Right ventricle myocardium superior (tissue), 1 donor: Measurements from ENCODE around the gene FGG. TPM values are rescaled to one million over a fixed set of nuclear protein-coding genes. Genes with fewer than 3 reads are reported as not detected.

Experiments used
- ATAC-seq: fragments of 200-7000 bp; cut with Tn5 transposase; one replicate; pipeline ENCODE4 v1.9.1; 2020; ENCODE audit warnings: mild to moderate bottlenecking; ENCODE audit not compliant: poor library complexity
- DNase-seq: peaks from one replicate; pipeline ENCODE4 v3.0.0-alpha.2; 2020
- intact Hi-C: fragments of 100-400 bp; cut with DNase I; formaldehyde crosslinking; loops from one replicate; pipeline ENCODE4 v1.11.2; 2022
- long read RNA-seq: library from polyadenylated mRNA; unstranded; transcript quantifications from one replicate; pipeline ENCODE4 v2.0.0, GENCODE V29; 2021
- total RNA-seq: library from RNA; stranded (reverse); fragmentation: NEBNext Ultra II Directional; extraction: Animal tissue kit (Norgen Biotek cat#: 25700); gene quantifications from one replicate; pipeline ENCODE4 v1.2.1, GENCODE V29; 2021
- donor health status: DM: no; HTN: yes; CAD: no; lungs with severe emphysema.

FGG gene
- not detected for total RNA-seq
- long read RNA-seq, result 0 reads

- ATAC-seq (no peak), DNase-seq (no peak)
- intact Hi-C loops, result no loop called here
Observed at GRCh38 chr4:154612472-154613414, at the start of gene FGG. TSS of gene FGG (minus strand) at chr4:154612656. CDS start at chr4:154612609, 47 bp downstream.

DNA sequence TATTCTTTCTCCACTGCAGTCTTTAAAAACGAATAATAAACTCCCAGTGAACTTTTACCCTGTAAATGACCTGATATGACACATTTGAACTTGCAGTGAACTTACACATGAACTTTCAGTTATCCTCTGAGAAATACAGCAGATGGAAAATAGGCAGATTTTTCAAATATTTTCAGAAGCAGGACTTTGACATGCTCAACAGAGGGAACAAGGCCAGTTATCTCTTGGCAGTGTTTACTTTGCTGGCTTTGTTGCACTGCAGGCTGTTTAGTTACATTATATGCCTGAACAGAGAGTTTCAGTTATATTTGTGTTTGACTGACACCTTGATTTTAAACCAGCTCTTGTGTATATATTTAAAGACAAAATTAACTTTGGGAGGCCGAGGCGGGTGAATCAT lies 47.6 kb upstream of the FGG start:
- DNase-seq (no peak), ATAC-seq (no peak)
- intact Hi-C loops, result no loop called here

- DNase-seq (no peak), ATAC-seq (no peak)
- intact Hi-C loops, result no loop called here
Observed at GRCh38 chr4:154658680-154659405, 46.4 kb upstream of the FGG start.

- DNase-seq, result no peak
- ATAC-seq, result no peak
- intact Hi-C loops, result no loop called here
Observed at GRCh38 chr4:154643493-154643892, 31.0 kb upstream of the FGG start.

GRCh38 chr4:154642373-154643009 lies 30.0 kb upstream of the FGG start:
- DNase-seq (no peak), ATAC-seq (no peak)
- intact Hi-C loops, result no loop called here

DNA sequence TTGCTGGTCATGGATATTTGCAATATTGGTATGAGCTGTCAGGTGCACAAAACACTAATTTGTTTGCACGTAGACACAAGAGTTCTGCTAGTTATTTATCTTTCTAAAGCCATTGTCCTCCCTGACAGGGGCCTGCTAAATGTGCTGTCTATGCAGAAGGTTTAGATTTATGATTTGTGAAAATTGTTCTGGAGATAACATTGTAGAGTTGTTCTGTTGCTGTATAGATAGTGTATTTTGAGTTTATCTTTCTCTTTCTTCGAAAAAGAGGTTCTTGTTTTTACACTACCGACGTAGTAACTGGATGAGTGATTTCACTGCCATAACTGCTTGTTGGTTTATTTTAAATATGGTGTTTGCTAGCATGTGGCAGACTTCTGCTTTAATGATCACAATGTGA lies 28.5 kb upstream of the FGG start:
- DNase-seq (no peak), ATAC-seq (no peak)
- intact Hi-C loops, result no loop called here

- intact Hi-C loops, result no loop called here
- no peak for ATAC-seq
- DNase-seq, result no peak
Observed at GRCh38 chr4:154634058-154634457, 21.6 kb upstream of the FGG start.

GRCh38 chr4:154631828-154632227 lies 19.4 kb upstream of the FGG start:
- intact Hi-C loops, result no loop called here
- DNase-seq (no peak), ATAC-seq (no peak)

GRCh38 chr4:154630324-154630723 lies 17.9 kb upstream of the FGG start:
- DNase-seq, result no peak
- ATAC-seq, result no peak
- intact Hi-C loops, result no loop called here

- DNase-seq (peak; percentile 57), ATAC-seq (peak; percentile 79)
- intact Hi-C loops, result no loop called here
Observed at GRCh38 chr4:154626793-154627484, 14.5 kb upstream of the FGG start.

DNA sequence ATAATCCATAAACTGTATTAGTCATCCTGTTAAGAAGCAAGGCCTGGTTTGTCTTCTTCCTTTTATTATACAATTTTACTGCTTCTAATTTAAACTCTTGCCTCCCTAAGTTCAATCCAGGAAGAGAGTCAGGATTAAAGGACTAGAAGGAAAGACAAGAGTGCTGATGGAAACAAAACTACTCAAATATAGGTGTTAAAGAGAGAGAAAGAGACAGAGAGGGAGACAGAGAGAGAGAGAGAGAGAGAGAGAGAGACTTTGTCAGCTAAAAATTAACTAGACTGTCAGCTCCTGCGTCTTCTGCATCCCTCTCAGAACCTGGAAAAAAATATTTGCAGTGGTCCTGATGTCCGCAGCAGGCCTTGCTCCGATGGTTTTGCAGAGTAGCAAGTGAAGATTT lies 13.5 kb upstream of the FGG start:
- ATAC-seq (no peak), DNase-seq (no peak)
- intact Hi-C loops, result no loop called here

GRCh38 chr4:154623995-154624394 lies 11.5 kb upstream of the FGG start:
- DNase-seq, result no peak
- no peak for ATAC-seq
- intact Hi-C loops, result no loop called here

DNA sequence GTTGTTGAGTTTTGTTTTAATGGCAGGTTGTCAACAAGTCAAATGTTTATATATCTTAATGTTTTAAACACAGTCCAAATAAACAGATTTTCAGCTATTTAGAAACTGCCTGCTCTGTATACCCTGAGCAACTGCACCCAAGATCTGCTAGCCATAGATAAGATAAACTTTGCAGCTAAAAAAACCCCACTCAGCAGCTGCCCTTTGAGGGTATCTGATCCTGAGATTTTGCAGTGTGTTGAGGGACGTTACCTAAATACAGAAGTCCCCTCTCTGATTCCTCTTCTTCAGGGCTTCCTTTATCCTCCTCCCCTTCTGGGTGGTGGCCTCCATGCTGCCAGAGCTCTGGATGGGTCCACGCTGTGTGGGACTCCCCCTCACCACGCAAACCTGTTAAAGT lies 11.0 kb upstream of the FGG start:
- ATAC-seq (no peak), DNase-seq (no peak)
- intact Hi-C loops, result no loop called here

DNA sequence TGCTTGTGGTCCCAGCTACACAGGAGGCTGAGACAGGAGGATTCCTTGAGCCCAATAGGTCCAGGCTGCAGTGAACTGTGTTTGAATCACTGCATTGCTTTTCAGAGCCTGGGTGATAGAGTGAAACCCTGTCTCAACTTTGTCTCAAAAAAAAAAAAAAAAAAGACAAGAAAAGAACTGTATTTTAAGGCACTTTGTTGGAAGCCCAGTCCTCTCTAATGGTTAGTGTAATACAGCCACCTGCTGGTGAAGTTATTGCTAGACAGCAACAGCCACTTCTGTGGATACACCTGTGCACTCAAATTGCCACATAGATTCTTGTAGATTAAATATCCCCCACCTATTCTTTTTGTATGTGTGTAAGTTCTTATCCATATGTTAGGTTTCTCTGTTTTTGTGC lies 10.1 kb upstream of the FGG start:
- DNase-seq (no peak), ATAC-seq (peak; percentile 52)
- intact Hi-C loops, result no loop called here

DNA sequence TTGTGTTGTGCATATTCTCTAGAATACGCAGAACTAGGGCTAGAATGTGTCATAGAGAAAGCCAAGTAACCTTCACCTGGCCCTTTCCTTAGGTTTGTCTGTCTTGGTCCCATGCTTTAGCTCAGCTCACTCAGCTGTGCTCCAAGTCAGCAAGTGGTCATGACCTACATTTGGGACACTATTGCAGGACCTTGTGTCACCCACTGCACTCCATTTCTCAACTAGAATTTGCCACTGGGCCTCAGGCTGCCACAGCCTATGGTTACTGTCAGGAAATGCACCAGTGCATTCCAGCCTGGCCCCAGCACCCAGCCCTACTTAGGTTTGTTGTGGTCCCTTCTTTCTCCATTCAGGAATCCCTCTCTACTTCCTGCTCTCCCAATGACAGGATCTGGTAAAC lies 7.7 kb upstream of the FGG start:
- no peak for ATAC-seq
- no peak for DNase-seq
- intact Hi-C loops, result no loop called here

DNA sequence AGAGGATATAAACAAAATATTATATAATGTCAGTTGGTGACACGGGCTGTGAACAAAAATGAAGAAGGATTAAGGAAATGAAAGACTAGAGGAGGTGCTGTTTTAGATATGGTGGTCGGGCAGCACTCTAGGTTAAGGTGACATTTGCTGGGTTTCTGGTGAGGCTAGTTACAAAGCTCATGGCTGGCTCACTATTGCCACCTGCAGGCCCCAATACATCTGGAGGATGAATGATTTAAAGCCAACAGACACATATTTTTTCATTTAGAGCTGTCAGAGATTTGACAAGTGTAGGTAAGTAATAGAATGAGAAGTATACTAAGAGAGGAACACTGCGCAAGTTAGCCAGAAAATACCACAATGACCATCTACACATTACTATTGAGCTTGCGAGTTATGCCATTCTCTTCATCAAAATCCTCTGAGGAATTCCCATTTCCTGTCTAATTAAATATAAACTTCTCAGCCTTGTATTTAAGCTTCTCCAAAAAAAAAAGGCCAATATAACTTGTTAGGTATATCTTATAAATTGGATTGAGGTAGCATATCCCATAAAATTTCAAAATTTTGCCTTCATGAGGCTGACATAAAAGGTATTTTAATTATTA lies 6.4 kb upstream of the FGG start:
- DNase-seq (peak; percentile 42), ATAC-seq (no peak)
- intact Hi-C loops, result loop anchor here (5.0 kb wide), 1 partner anchor 67 kb away; the partner anchor contains the start of gene PLRG1

DNA sequence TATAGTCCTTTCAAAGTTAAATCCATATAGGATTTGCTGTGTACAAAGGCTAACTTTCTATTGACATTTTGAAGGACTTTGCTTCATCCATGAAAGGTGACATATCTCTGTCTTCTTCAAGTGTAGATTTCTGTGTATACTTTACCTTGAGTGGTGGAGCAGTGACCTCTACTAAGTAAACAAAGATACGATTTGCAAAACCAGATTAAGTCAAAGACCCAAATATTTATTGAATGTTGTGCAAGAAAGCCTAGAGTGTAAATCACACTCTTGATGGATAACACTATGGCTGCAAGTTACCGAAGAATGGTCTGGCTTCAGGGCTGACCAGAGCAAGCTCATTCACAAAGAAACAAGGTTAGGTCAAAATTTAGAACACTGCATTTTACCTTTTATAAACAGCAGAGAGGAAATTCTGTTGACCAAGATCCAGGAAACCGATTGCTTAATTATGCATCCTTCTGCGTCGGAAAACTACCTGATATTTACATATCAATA lies 5.4 kb upstream of the FGG start:
- ATAC-seq, result no peak
- DNase-seq, result no peak
- intact Hi-C loops, result loop anchor here (5.0 kb wide), 1 partner anchor 66 kb away; the partner anchor contains the start of gene PLRG1

GRCh38 chr4:154616731-154617130 lies 4.3 kb upstream of the FGG start:
- intact Hi-C loops, result loop anchor here (5.0 kb wide), 1 partner anchor 64 kb away; the partner anchor contains the start of gene PLRG1
- ATAC-seq, result no peak
- no peak for DNase-seq
